Trophoblast cell (in vitro differentiated cells and primary cell): ENCODE results near the gene S100A3.
"Not testable (repeated sequence)": the region's sequence is repeated elsewhere in the genome, so short reads cannot be mapped to it uniquely, and the experiment has no call there.

ENCODE experiments used
- DNase-seq, 2 donors: peaks; one replicate each; pipeline ENCODE4 v3.0.0-alpha.2; 2016
- H2AFZ ChIP-seq: 2 replicates; pipeline ENCODE4 v1.6.1; 2013; ENCODE audit warnings: low read length, moderate library complexity, mild to moderate bottlenecking; ENCODE audit not compliant: insufficient read depth, poor library complexity
- H2AK5ac ChIP-seq: 2 replicates; pipeline ENCODE4 v1.6.1; 2013; ENCODE audit warnings: mild to moderate bottlenecking, low read length
- H2BK120ac ChIP-seq: 2 replicates; pipeline ENCODE4 v1.6.1; 2013; ENCODE audit warnings: low read length, mild to moderate bottlenecking, moderate library complexity; ENCODE audit not compliant: insufficient read depth, poor library complexity
- H2BK12ac ChIP-seq: 2 replicates; pipeline ENCODE4 v1.6.1; 2013; ENCODE audit warnings: mild to moderate bottlenecking, low read length, moderate library complexity
- H2BK5ac ChIP-seq: 2 replicates; pipeline ENCODE4 v1.6.1; 2013; ENCODE audit warnings: low read length, low read depth, moderate library complexity, mild to moderate bottlenecking; ENCODE audit not compliant: poor library complexity
- H3K14ac ChIP-seq: 2 replicates; pipeline ENCODE4 v1.6.1; 2013; ENCODE audit warnings: mild to moderate bottlenecking, low read length
- H3K18ac ChIP-seq: 2 replicates; pipeline ENCODE4 v1.6.1; 2013; ENCODE audit warnings: mild to moderate bottlenecking, low read length
- H3K23ac ChIP-seq: 2 replicates; pipeline ENCODE4 v1.6.1; 2013; ENCODE audit warnings: low read length
- H3K27ac ChIP-seq: 2 replicates; pipeline ENCODE4 v1.5.1; 2013; ENCODE audit warnings: low read depth, mild to moderate bottlenecking, inconsistent platforms, low read length, moderate library complexity
- H3K27me3 ChIP-seq: 2 replicates; pipeline ENCODE4 v1.6.1; 2013; ENCODE audit warnings: inconsistent platforms, mild to moderate bottlenecking, low read length, moderate library complexity; ENCODE audit not compliant: insufficient read depth
- H3K36me3 ChIP-seq, 2 experiments: 1 replicate in 1 of 2; 2 replicates in 1 of 2; pipeline ENCODE4 v1.6.1; 2013; ENCODE audit warnings: low read length in 2 of 2, mild to moderate bottlenecking in 2 of 2, moderate library complexity in 1 of 2; ENCODE audit not compliant: insufficient read depth in 2 of 2, control insufficient read depth in 1 of 2
- H3K4ac ChIP-seq: 2 replicates; pipeline ENCODE4 v1.6.1; 2013; ENCODE audit warnings: low read depth, mild to moderate bottlenecking, low read length, moderate library complexity
- H3K4me1 ChIP-seq, 2 experiments: 1 replicate in 1 of 2; 2 replicates in 1 of 2; pipeline ENCODE4 v1.6.1; 2013; ENCODE audit warnings: low read length in 2 of 2, mild to moderate bottlenecking in 2 of 2, moderate library complexity in 1 of 2; ENCODE audit not compliant: insufficient read depth in 2 of 2, control insufficient read depth in 1 of 2
- H3K4me2 ChIP-seq: 2 replicates; pipeline ENCODE4 v1.6.1; 2013; ENCODE audit warnings: inconsistent platforms, mild to moderate bottlenecking, low read length, moderate library complexity
- H3K4me3 ChIP-seq: 2 replicates; pipeline ENCODE4 v1.5.1; 2013; ENCODE audit warnings: mild to moderate bottlenecking, low read depth, low read length, inconsistent platforms
- H3K79me1 ChIP-seq: one replicate; pipeline ENCODE4 v1.6.1; 2013; ENCODE audit warnings: low read length
- H3K79me2 ChIP-seq: 2 replicates; pipeline ENCODE4 v1.6.1; 2013; ENCODE audit warnings: low read length, mild to moderate bottlenecking; ENCODE audit not compliant: control insufficient read depth, insufficient read depth, poor library complexity
- H3K9ac ChIP-seq: 2 replicates; pipeline ENCODE4 v1.6.1; 2013; ENCODE audit warnings: mild to moderate bottlenecking, low read length
- H3K9me3 ChIP-seq: 2 replicates; pipeline ENCODE4 v1.6.1; 2013; ENCODE audit warnings: low read depth, mild to moderate bottlenecking, control low read depth, inconsistent platforms, low read length; ENCODE audit not compliant: insufficient read depth
- H4K12ac ChIP-seq: 2 replicates; pipeline ENCODE4 v1.6.1; 2013; ENCODE audit warnings: low read depth, mild to moderate bottlenecking, low read length, moderate library complexity
- H4K8ac ChIP-seq: 2 replicates; pipeline ENCODE4 v1.6.1; 2013; ENCODE audit warnings: low read depth, mild to moderate bottlenecking, low read length, moderate library complexity
- H4K91ac ChIP-seq: one replicate; pipeline ENCODE4 v1.6.1; 2013; ENCODE audit warnings: low read depth, mild to moderate bottlenecking, low read length, moderate library complexity
- whole genome bisulfite sequencing: extraction: QIAGEN DNeasy Blood & Tissue Kit; methylation state at CpG from one replicate; pipeline ENCODE4 v1.1.7; 2013; ENCODE audit warnings: missing lambda C conversion rate; ENCODE audit not compliant: insufficient read length, insufficient coverage; ENCODE audit errors: extremely low coverage; 5-methylcytosine and 5-hydroxymethylcytosine counted together

S100A3 gene

GRCh38 chr1:153522353-153523048 is 26.6 kb downstream of the S100A3 start:
- not testable (repeated sequence) for H3K27me3 ChIP-seq, H3K79me2 ChIP-seq, H3K23ac ChIP-seq, H4K12ac ChIP-seq, H3K18ac ChIP-seq, DNase-seq, H3K9me3 ChIP-seq, H3K27ac ChIP-seq, H3K4me3 ChIP-seq, H2AFZ ChIP-seq, H2BK120ac ChIP-seq, H4K8ac ChIP-seq, H4K91ac ChIP-seq, H3K36me3 ChIP-seq, H2BK12ac ChIP-seq, H3K4me2 ChIP-seq, H2AK5ac ChIP-seq, H3K79me1 ChIP-seq, H3K14ac ChIP-seq, H3K9ac ChIP-seq, H2BK5ac ChIP-seq, H3K4ac ChIP-seq
- peaks cover 24% of the 10 kb centered on the region in 2 experiments for H3K4me1 ChIP-seq
- no CpG with 5 or more reads among the region's 14 CpGs for WGBS

DNA sequence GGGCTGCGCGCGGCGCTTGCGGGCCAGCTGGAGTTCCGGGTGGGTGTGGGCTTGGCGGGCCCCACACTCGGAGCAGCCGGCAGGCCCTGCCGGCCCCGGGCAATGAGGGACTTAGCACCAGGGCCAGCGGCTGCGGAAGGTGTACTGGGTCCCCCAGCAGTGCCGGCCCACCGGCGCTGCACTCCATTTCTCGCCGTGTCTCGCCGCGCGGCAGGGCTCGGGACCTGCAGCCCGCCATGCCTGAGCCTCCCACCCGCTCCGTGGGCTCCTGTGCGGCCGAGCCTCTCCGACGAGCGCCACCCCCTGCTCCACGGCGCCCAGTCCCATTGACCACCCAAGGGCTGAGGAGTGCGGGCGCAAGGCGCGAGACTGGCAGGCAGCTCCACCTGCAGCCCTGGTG is 27.2 kb downstream of the S100A3 start:
- H3K27me3 ChIP-seq, H2BK120ac ChIP-seq: not testable (repeated sequence)
- WGBS, result no CpG with 5 or more reads among the region's 37 CpGs

DNA sequence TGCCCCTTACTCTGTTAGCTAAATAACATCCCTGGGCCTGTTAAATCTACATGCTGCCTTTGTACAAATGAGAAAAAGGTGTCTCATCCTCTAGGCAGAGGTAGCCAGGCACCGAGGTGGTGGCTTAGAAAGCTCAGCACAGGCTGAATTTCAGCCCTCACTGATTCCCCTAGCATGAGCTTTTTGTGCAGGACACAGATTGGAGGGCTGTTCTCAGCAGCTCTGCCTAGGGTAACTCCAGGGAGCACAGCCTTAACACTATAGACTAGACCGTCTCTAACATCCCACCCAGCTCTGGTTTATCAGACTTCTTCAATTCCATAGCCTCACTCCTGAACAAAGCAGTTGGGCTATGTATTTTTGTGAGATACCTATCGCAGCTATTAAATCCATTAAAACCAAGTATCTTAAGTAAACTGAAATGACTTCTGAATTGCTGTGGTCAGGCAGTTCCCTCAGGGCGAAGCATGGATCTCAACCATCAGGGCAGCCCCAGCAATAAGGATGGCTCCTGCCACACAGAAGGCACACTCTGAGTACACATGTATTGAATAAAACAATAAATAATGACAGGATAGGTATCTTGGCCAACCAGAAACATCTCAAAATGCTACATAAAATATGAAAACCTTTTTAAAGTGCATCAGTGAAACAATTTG is 28.1 kb downstream of the S100A3 start:
- Histone ChIP-seq H3K9me3 (no peaks in the 10 kb centered on the region), H3K27ac (peak overlapping the region; percentile 16), H3K4ac (peak overlapping the region; percentile 40), H2BK120ac (peak overlapping the region; percentile 63), H2BK5ac (peak overlapping the region; percentile 61), H3K27me3 (no peaks in the 10 kb centered on the region), H3K14ac (no peak overlapping the region), H2AFZ (no peak overlapping the region), H3K36me3 (no peaks in the 10 kb centered on the region), H4K91ac (peak overlapping the region; percentile 79), H3K4me3 (no peak overlapping the region), H4K8ac (peak overlapping the region; percentile 22), H3K4me1 (peaks cover 15 to 17% of the 10 kb centered on the region in 2 experiments), H4K12ac (no peak overlapping the region), H3K4me2 (no peak overlapping the region), H3K23ac (no peak overlapping the region), H3K79me1 (peaks cover 4% of the 10 kb centered on the region), H3K18ac (no peak overlapping the region), H3K9ac (no peak overlapping the region), H2AK5ac (peak overlapping the region; percentile 64), H3K79me2 (peaks cover 2% of the 10 kb centered on the region), H2BK12ac (peak overlapping the region; percentile 79)
- DNase-seq, result no peak
- no CpG with 5 or more reads among the region's 4 CpGs for WGBS

More for the DNA sequence above, 27.2 kb downstream of the S100A3 start:
- H2BK5ac ChIP-seq, H2AK5ac ChIP-seq, H3K9me3 ChIP-seq, H3K14ac ChIP-seq, H3K36me3 ChIP-seq, H4K91ac ChIP-seq, H2BK12ac ChIP-seq, H2AFZ ChIP-seq, H3K9ac ChIP-seq, H3K4me3 ChIP-seq, DNase-seq, H3K18ac ChIP-seq, H3K27ac ChIP-seq, H3K23ac ChIP-seq, H3K79me1 ChIP-seq, H3K4me2 ChIP-seq, H4K12ac ChIP-seq, H4K8ac ChIP-seq, H3K79me2 ChIP-seq, H3K4ac ChIP-seq: not testable (repeated sequence)
- peaks cover 18% of the 10 kb centered on the region in 2 experiments for H3K4me1 ChIP-seq

- not testable (repeated sequence) for H3K4me3 ChIP-seq, H4K91ac ChIP-seq, H3K79me1 ChIP-seq, H3K9ac ChIP-seq, H4K12ac ChIP-seq, H3K27me3 ChIP-seq, H3K36me3 ChIP-seq, H4K8ac ChIP-seq, H3K9me3 ChIP-seq, H3K23ac ChIP-seq, H3K79me2 ChIP-seq, H2BK120ac ChIP-seq, H2BK5ac ChIP-seq, H3K27ac ChIP-seq, H3K14ac ChIP-seq, H3K4ac ChIP-seq, DNase-seq, H3K18ac ChIP-seq, H2AFZ ChIP-seq, H3K4me2 ChIP-seq, H2BK12ac ChIP-seq, H2AK5ac ChIP-seq
- WGBS, result no CpG with 5 or more reads among the region's 5 CpGs
- H3K4me1 ChIP-seq, result peaks cover 12 to 18% of the 10 kb centered on the region in 2 experiments
Observed at GRCh38 chr1:153520137-153520691, 28.8 kb downstream of the S100A3 start.
